ENCODE measurements around the gene GP5.

DNA sequence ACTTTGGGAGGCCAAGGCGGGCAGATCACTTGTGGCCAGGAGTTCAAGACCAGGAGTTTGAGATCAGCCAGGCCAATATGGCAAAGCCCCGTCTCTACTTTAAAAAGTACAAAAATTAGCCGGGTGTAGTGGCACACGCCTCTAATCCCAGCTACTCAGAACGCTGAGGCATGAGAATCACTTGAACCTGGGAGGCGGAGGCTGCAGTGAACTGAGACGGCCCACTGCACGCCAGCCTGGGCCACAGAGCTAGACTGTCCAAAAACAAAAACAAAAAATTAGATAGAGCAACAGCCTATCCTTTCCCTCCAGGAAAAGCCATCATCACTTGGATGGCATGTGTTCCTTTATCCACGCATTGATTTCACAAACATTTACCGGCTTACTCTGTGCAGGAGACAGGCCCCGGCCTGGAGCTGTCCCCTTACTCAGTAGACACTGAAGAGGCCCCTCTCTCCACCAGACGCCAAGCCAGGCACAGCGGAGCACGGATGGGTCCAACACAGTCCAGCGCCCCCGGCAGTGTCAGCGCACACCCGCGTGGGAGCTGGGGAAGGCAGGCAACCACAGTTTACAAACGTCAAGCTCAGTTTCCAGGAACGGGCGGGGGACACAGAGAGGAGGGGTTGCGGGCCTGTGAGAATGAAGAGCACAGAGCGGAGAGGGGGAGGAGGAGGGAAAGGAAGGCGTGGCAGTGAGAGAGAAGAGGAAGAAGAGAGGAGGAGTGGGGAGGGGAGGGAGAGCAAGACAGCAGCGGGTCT lies 3.1 kb downstream of the GP5 start:
- TF ChIP-seq, protein P1, sequence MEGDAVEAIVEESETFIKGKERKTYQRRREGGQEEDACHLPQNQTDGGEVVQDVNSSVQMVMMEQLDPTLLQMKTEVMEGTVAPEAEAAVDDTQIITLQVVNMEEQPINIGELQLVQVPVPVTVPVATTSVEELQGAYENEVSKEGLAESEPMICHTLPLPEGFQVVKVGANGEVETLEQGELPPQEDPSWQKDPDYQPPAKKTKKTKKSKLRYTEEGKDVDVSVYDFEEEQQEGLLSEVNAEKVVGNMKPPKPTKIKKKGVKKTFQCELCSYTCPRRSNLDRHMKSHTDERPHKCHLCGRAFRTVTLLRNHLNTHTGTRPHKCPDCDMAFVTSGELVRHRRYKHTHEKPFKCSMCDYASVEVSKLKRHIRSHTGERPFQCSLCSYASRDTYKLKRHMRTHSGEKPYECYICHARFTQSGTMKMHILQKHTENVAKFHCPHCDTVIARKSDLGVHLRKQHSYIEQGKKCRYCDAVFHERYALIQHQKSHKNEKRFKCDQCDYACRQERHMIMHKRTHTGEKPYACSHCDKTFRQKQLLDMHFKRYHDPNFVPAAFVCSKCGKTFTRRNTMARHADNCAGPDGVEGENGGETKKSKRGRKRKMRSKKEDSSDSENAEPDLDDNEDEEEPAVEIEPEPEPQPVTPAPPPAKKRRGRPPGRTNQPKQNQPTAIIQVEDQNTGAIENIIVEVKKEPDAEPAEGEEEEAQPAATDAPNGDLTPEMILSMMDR (IDR thresholded peaks at IDR 0.05), result no peak
- TF ChIP-seq POLR2A (IDR thresholded peaks at IDR 0.05) (no peak), POLR2AphosphoS5 (IDR thresholded peaks at IDR 0.05) (no peak)

Measured in breast epithelium (tissue), 3 donors.